CMK (cell line): ENCODE data around the gene PIK3R5.

ENCODE experiments used
- DNase-seq: peaks from one replicate; pipeline ENCODE4 v3.0.0-alpha.2; 2010; ENCODE audit warnings: low read depth

The PIK3R5 gene

GRCh38 chr17:8894673-8895578 lies 70.6 kb downstream of the PIK3R5 start:
- peak; percentile 30 for DNase-seq

- no peak for DNase-seq
These were observed 71.3 kb downstream of the PIK3R5 start for GRCh38 chr17:8894202-8894671.

- DNase-seq: no peak
These were observed 71.8 kb downstream of the PIK3R5 start for GRCh38 chr17:8893621-8894201.

- no peak for DNase-seq
These were observed 72.4 kb downstream of the PIK3R5 start for GRCh38 chr17:8893059-8893458.

- DNase-seq: no peak
These were observed 73.2 kb downstream of the PIK3R5 start for GRCh38 chr17:8892338-8892690.

GRCh38 chr17:8890671-8891070 lies 74.8 kb downstream of the PIK3R5 start:
- no peak for DNase-seq

- DNase-seq: no peak
These were observed 75.9 kb downstream of the PIK3R5 start for GRCh38 chr17:8889458-8890210.

- DNase-seq: no peak
These were observed 76.7 kb downstream of the PIK3R5 start for GRCh38 chr17:8888704-8889302.

GRCh38 chr17:8887834-8888703 lies 77.4 kb downstream of the PIK3R5 start:
- no peak for DNase-seq

- DNase-seq: no peak
These were observed 78.2 kb downstream of the PIK3R5 start for GRCh38 chr17:8887301-8887700.

- DNase-seq: no peak
These were observed 79.4 kb downstream of the PIK3R5 start for GRCh38 chr17:8885967-8886684.

- DNase-seq: peak; percentile 68
These were observed 80.1 kb downstream of the PIK3R5 start for GRCh38 chr17:8885163-8885966.

GRCh38 chr17:8884336-8884990 lies 81.0 kb downstream of the PIK3R5 start:
- DNase-seq: no peak

GRCh38 chr17:8883353-8883752 lies 82.2 kb downstream of the PIK3R5 start:
- no peak for DNase-seq

- no peak for DNase-seq
These were observed 83.9 kb downstream of the PIK3R5 start for GRCh38 chr17:8881606-8882005.

- DNase-seq: no peak
These were observed 85.0 kb downstream of the PIK3R5 start for GRCh38 chr17:8880466-8880865.

GRCh38 chr17:8879410-8879809 lies 86.1 kb downstream of the PIK3R5 start:
- no peak for DNase-seq

GRCh38 chr17:8877984-8878383 lies 87.5 kb downstream of the PIK3R5 start:
- DNase-seq: no peak

- no peak for DNase-seq
These were observed 89.5 kb downstream of the PIK3R5 start for GRCh38 chr17:8875957-8876356.
